Chondrocyte (in vitro differentiated cells): Measurements from ENCODE around the gene OR6Q1. TPM values are rescaled to one million over a fixed set of nuclear protein-coding genes. Genes with fewer than 3 reads are reported as not detected.

ENCODE experiments used
- DNase-seq: peaks from one replicate; pipeline ENCODE4 v3.0.0; 2021; ENCODE audit warnings: mixed read lengths, low spot score
- H3K27ac Mint-ChIP-seq: one replicate; pipeline ENCODE4 v1.8.0; 2021; ENCODE audit warnings: mild to moderate bottlenecking, moderate library complexity, mixed read lengths; ENCODE audit not compliant: unreplicated experiment
- H3K27me3 Mint-ChIP-seq: 2 replicates; pipeline ENCODE4 v1.8.0; 2021; ENCODE audit warnings: low read depth, mixed read lengths
- H3K36me3 Mint-ChIP-seq: 2 replicates; pipeline ENCODE4 v1.8.0; 2021; ENCODE audit warnings: low read depth, mixed read lengths
- H3K4me1 Mint-ChIP-seq: 2 replicates; pipeline ENCODE4 v1.8.0; 2021; ENCODE audit warnings: low read depth, mild to moderate bottlenecking, mixed read lengths
- H3K4me3 Mint-ChIP-seq: one replicate; pipeline ENCODE4 v1.8.0; 2021; ENCODE audit warnings: mild to moderate bottlenecking, moderate library complexity, mixed read lengths; ENCODE audit not compliant: unreplicated experiment
- H3K9me3 Mint-ChIP-seq: 2 replicates; pipeline ENCODE4 v1.8.0; 2021; ENCODE audit warnings: low read depth, mixed read lengths
- CTCF ChIP-seq: fragments of 200-600 bp; sonication (generic); IDR thresholded peaks from 2 replicates; pipeline ENCODE4 v1.5.0; 2021; ENCODE audit warnings: antibody characterized with exemption, mild to moderate bottlenecking, moderate library complexity
- total RNA-seq: library from RNA; stranded (reverse); gene quantifications from 3 replicates; pipeline ENCODE4 v1.2.1, GENCODE V29; 2021

OR6Q1 gene
- total RNA-seq, 1 donor from 2014 or later, result not detected

- peaks cover under 1% of the 10 kb centered on the region for H3K9me3 Mint-ChIP-seq
- H3K36me3 Mint-ChIP-seq, result no peaks in the 10 kb centered on the region
- peaks cover 22% of the 10 kb centered on the region for H3K4me1 Mint-ChIP-seq
- H3K27ac Mint-ChIP-seq, result no peak overlapping the region
- H3K27me3 Mint-ChIP-seq, result peaks cover 11% of the 10 kb centered on the region
- DNase-seq, result no peak
- TF ChIP-seq CTCF, result no peak
- H3K4me3 Mint-ChIP-seq, result no peak overlapping the region
These were observed 30.4 kb downstream of the OR6Q1 start for GRCh38 chr11:58060939-58061672.

- no peaks in the 10 kb centered on the region for H3K9me3 Mint-ChIP-seq
- H3K27me3 Mint-ChIP-seq, result peaks cover 13% of the 10 kb centered on the region
- H3K4me3 Mint-ChIP-seq, result no peak overlapping the region
- H3K27ac Mint-ChIP-seq, result no peak overlapping the region
- no peak for TF ChIP-seq CTCF
- no peaks in the 10 kb centered on the region for H3K36me3 Mint-ChIP-seq
- peaks cover 22% of the 10 kb centered on the region for H3K4me1 Mint-ChIP-seq
- DNase-seq, result no peak
These were observed 31.1 kb downstream of the OR6Q1 start for GRCh38 chr11:58061813-58062212.

GRCh38 chr11:58067685-58068084 lies 36.9 kb downstream of the OR6Q1 start:
- H3K27me3 Mint-ChIP-seq, result peaks cover 14% of the 10 kb centered on the region
- H3K4me3 Mint-ChIP-seq, result no peak overlapping the region
- DNase-seq, result no peak
- H3K4me1 Mint-ChIP-seq, result no peaks in the 10 kb centered on the region
- no peak for TF ChIP-seq CTCF
- no peaks in the 10 kb centered on the region for H3K36me3 Mint-ChIP-seq
- H3K9me3 Mint-ChIP-seq, result no peaks in the 10 kb centered on the region
- H3K27ac Mint-ChIP-seq, result no peak overlapping the region

- no peak overlapping the region for H3K4me3 Mint-ChIP-seq
- H3K27ac Mint-ChIP-seq, result no peak overlapping the region
- H3K36me3 Mint-ChIP-seq, result no peaks in the 10 kb centered on the region
- H3K27me3 Mint-ChIP-seq, result peaks cover 14% of the 10 kb centered on the region
- no peak for TF ChIP-seq CTCF
- no peaks in the 10 kb centered on the region for H3K9me3 Mint-ChIP-seq
- H3K4me1 Mint-ChIP-seq, result no peaks in the 10 kb centered on the region
- no peak for DNase-seq
These were observed 37.9 kb downstream of the OR6Q1 start for GRCh38 chr11:58068655-58069054.

GRCh38 chr11:58070585-58070984 lies 39.8 kb downstream of the OR6Q1 start:
- no peak overlapping the region for H3K27ac Mint-ChIP-seq
- DNase-seq, result no peak
- no peak overlapping the region for H3K4me3 Mint-ChIP-seq
- no peak for TF ChIP-seq CTCF
- no peaks in the 10 kb centered on the region for H3K4me1 Mint-ChIP-seq
- no peaks in the 10 kb centered on the region for H3K36me3 Mint-ChIP-seq
- H3K9me3 Mint-ChIP-seq, result peaks cover 6% of the 10 kb centered on the region
- H3K27me3 Mint-ChIP-seq, result peaks cover 5% of the 10 kb centered on the region
